ENCODE measurements around the gene CRYBB1. TPM values are rescaled to one million over a fixed set of nuclear protein-coding genes. Genes with fewer than 3 reads are reported as not detected.

The CRYBB1 gene
- polyA plus RNA-seq, 1 of the 3 experiments (the other 2 are of a cell fraction): 0.05 TPM

GRCh38 chr22:26609287-26609686 is 8.5 kb downstream of the CRYBB1 start:
- DNase-seq: no peak
- Histone ChIP-seq H3K4me3 (ENCODE audit: low read depth in 2 of 2, low read length in 1 of 2) (no peak overlapping the region), H3K36me3 (replicated peaks in 1 of 2; ENCODE audit: control insufficient read depth in 1 of 2, insufficient read depth in 2 of 2, low read length in 1 of 2) (no peaks in the 10 kb centered on the region), H3K4me1 (ENCODE audit: control insufficient read depth in 1 of 2, insufficient read depth in 2 of 2, low read depth in 1 of 2, low read length in 1 of 2) (peaks cover 3 to 11% of the 10 kb centered on the region in 2 experiments; a peak in 3 of 4 replicates), H3K27me3 (ENCODE audit: insufficient read depth) (no peaks in the 10 kb centered on the region), H3K9me3 (no peaks in the 10 kb centered on the region), H4K20me1 (ENCODE audit: insufficient read depth) (no peaks in the 10 kb centered on the region), H3K79me2 (ENCODE audit: insufficient read depth) (no peaks in the 10 kb centered on the region), H3K4me2 (no peak overlapping the region), H3K27ac (ENCODE audit: low read depth in 2 of 2, low read length in 1 of 2) (no peak overlapping the region), H3K9me2 (no peaks in the 10 kb centered on the region), H3K9ac (no peak overlapping the region), H3F3A (replicated peaks; ENCODE audit: insufficient read depth) (peaks cover 7% of the 10 kb centered on the region), H2AFZ (ENCODE audit: low read depth) (no peak overlapping the region)
- ChIA-PET CTCF (no interaction called here), POLR2A (no interaction called here)
- TF ChIP-seq MAX (IDR thresholded peaks at IDR 0.05; ENCODE audit: low read depth): no peak
- TF ChIP-seq USF2 (IDR thresholded peaks at IDR 0.05; ENCODE audit: borderline replicate concordance, low read depth, low read length): no peak
- no peak for TF ChIP-seq CTCF (IDR thresholded peaks at IDR 0.05)
- TF ChIP-seq MEF2A (IDR thresholded peaks at IDR 0.05; ENCODE audit: borderline replicate concordance, low read depth): no peak
- TF ChIP-seq RXRA (IDR thresholded peaks at IDR 0.05; ENCODE audit: borderline replicate concordance, low read depth): no peak
- no peak for TF ChIP-seq FOXM1 (IDR thresholded peaks at IDR 0.05; ENCODE audit: low read depth)
- TF ChIP-seq USF1 (IDR thresholded peaks at IDR 0.05; ENCODE audit: borderline replicate concordance, low read depth): no peak
- TF ChIP-seq PBX3 (IDR thresholded peaks at IDR 0.05): no peak
- TF ChIP-seq SMC3 (IDR thresholded peaks at IDR 0.05; ENCODE audit: low read depth, low read length): no peak
- no peak for TF ChIP-seq RCOR1 (IDR thresholded peaks at IDR 0.05; ENCODE audit: low read length)
- TF ChIP-seq ELF1 (IDR thresholded peaks at IDR 0.05): no peak
- TF ChIP-seq SIN3A (IDR thresholded peaks at IDR 0.05; ENCODE audit: borderline replicate concordance, low read depth, low read length): no peak
- no peak for TF ChIP-seq POLR2AphosphoS5 (IDR thresholded peaks at IDR 0.05; ENCODE audit: low read depth, low read length)
- 62% methylated on average over 2 of the region's 2 CpGs for WGBS (ENCODE audit: low lambda C conversion rate)

- H3K79me2 ChIP-seq (ENCODE audit: insufficient read depth): no peaks in the 10 kb centered on the region
- H3K36me3 ChIP-seq (replicated peaks in 1 of 2; ENCODE audit: control insufficient read depth in 1 of 2, insufficient read depth in 2 of 2, low read length in 1 of 2): no peaks in the 10 kb centered on the region
- CTCF ChIA-PET: no interaction called here
- no peaks in the 10 kb centered on the region for H3K9me3 ChIP-seq
- H2AFZ ChIP-seq (ENCODE audit: low read depth): no peak overlapping the region
- H3K9ac ChIP-seq: no peak overlapping the region
- H3K9me2 ChIP-seq: no peaks in the 10 kb centered on the region
- no peak for TF ChIP-seq MXI1 (IDR thresholded peaks at IDR 0.05; ENCODE audit: low read depth, low read length)
- 50% methylated on average over 2 of the region's 2 CpGs for WGBS (ENCODE audit: low lambda C conversion rate)
- H3F3A ChIP-seq (replicated peaks; ENCODE audit: insufficient read depth): peaks cover 7% of the 10 kb centered on the region
- H3K27ac ChIP-seq (ENCODE audit: low read depth in 2 of 2, low read length in 1 of 2): no peak overlapping the region
- H3K27me3 ChIP-seq (ENCODE audit: insufficient read depth): no peaks in the 10 kb centered on the region
- H3K4me1 ChIP-seq (ENCODE audit: control insufficient read depth in 1 of 2, insufficient read depth in 2 of 2, low read depth in 1 of 2, low read length in 1 of 2): peaks cover 0 to 11% of the 10 kb centered on the region in 2 experiments; a peak in 3 of 4 replicates
- POLR2A ChIA-PET: no interaction called here
- DNase-seq: no peak
- H3K4me3 ChIP-seq (ENCODE audit: low read depth in 2 of 2, low read length in 1 of 2): no peak overlapping the region
- H3K4me2 ChIP-seq: no peak overlapping the region
- H4K20me1 ChIP-seq (ENCODE audit: insufficient read depth): no peaks in the 10 kb centered on the region
Measured at GRCh38 chr22:26608129-26608528, 9.7 kb downstream of the CRYBB1 start.
